Measurements from ENCODE around the gene VANGL1.

- TF ChIP-seq, protein P1, sequence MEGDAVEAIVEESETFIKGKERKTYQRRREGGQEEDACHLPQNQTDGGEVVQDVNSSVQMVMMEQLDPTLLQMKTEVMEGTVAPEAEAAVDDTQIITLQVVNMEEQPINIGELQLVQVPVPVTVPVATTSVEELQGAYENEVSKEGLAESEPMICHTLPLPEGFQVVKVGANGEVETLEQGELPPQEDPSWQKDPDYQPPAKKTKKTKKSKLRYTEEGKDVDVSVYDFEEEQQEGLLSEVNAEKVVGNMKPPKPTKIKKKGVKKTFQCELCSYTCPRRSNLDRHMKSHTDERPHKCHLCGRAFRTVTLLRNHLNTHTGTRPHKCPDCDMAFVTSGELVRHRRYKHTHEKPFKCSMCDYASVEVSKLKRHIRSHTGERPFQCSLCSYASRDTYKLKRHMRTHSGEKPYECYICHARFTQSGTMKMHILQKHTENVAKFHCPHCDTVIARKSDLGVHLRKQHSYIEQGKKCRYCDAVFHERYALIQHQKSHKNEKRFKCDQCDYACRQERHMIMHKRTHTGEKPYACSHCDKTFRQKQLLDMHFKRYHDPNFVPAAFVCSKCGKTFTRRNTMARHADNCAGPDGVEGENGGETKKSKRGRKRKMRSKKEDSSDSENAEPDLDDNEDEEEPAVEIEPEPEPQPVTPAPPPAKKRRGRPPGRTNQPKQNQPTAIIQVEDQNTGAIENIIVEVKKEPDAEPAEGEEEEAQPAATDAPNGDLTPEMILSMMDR (IDR thresholded peaks at IDR 0.05), result no peak
- no peak for TF ChIP-seq POLR2A (IDR thresholded peaks at IDR 0.05)
Observed at GRCh38 chr1:115714572-115715141, 72.9 kb downstream of the VANGL1 start.

All from lower leg skin (tissue), 3 donors.